AG04450 (cell line): Measurements from ENCODE around the gene CCDC66. TPM values are rescaled to one million over a fixed set of nuclear protein-coding genes. Genes with fewer than 3 reads are reported as not detected.

ENCODE experiments used
- CTCF ChIA-PET: fragments of 300-600, 350-600 bp; formaldehyde crosslinking; extraction: SDS; loops from one replicate; lab custom pipeline; 2022; ENCODE audit warnings: antibody characterized with exemption, inconsistent platforms; lab: Charles Lee
- POLR2A ChIA-PET: fragments of 350-600 bp; formaldehyde crosslinking; extraction: SDS; loops from one replicate; lab custom pipeline; 2021; ENCODE audit warnings: antibody characterized with exemption, inconsistent platforms; lab: Yijun Ruan, JAX
- DNase-seq: peaks from one replicate; pipeline ENCODE4 v3.0.0-alpha.2; 2011; ENCODE audit warnings: low read depth, low spot score
- H3K27ac ChIP-seq: one replicate; pipeline ENCODE4 v1.5.1; 2012; ENCODE audit warnings: low read depth, low read length, control low read depth
- H3K27me3 ChIP-seq: one replicate; pipeline ENCODE4 v1.6.0; 2012; ENCODE audit warnings: low read length; ENCODE audit not compliant: control insufficient read depth, insufficient read depth
- H3K4me3 ChIP-seq: 2 replicates; pipeline ENCODE4 v1.5.1; 2011; ENCODE audit warnings: mild to moderate bottlenecking, low read depth, low read length, control low read depth
- H3K9me3 ChIP-seq: 2 replicates; pipeline ENCODE4 v1.5.1; 2012; ENCODE audit warnings: low read length; ENCODE audit not compliant: control insufficient read depth, insufficient read depth
- CTCF ChIP-seq: IDR thresholded peaks from 2 replicates; pipeline ENCODE4 v1.5.1; 2011; ENCODE audit warnings: low read depth, low read length, control low read depth, inconsistent platforms
- polyA plus RNA-seq: library from polyadenylated mRNA; depleted of rRNA; stranded (reverse); fragments of >200 nt; gene quantifications from 2 replicates; pipeline ENCODE4 v1.2.3, GENCODE V29; 2011; rRNA removed

The CCDC66 gene
- polyA plus RNA-seq, 1 experiment, result 12.9 TPM

DNA sequence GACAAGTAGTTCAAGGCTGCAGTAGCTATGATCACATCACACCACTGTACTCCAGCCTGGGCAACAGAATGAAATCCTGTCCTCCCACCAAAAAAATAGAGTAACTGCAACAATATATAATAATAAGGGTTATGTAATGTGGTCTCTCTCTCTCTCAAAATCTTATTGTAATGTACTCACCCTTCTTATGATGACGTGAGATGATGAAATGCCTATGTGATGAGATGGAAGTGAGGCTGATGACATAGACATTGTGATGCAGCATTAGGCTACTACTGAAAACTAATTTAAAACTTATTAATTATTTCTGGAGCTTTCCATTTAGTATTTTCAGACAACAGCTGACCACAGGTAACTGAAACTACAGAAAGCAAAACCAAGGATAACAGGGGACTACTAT, 98.7 kb downstream of the CCDC66 start:
- no peak overlapping the region for H3K4me3 ChIP-seq
- TF ChIP-seq CTCF, result no peak
- H3K27ac ChIP-seq, result no peak overlapping the region
- H3K9me3 ChIP-seq, result no peaks in the 10 kb centered on the region
- POLR2A ChIA-PET, result interaction anchor here (0.6 kb wide), 1 partner anchor 13 kb away, joined by 5 read pairs; no protein-coding TSS in a partner anchor
- H3K27me3 ChIP-seq, result no peaks in the 10 kb centered on the region
- no peak for DNase-seq
- CTCF ChIA-PET, result no interaction called here

- Histone ChIP-seq H3K4me3 (no peak overlapping the region), H3K9me3 (no peaks in the 10 kb centered on the region), H3K27me3 (no peaks in the 10 kb centered on the region), H3K27ac (no peak overlapping the region)
- POLR2A ChIA-PET, result no interaction called here
- no peak for TF ChIP-seq CTCF
- DNase-seq, result no peak
- CTCF ChIA-PET, result no interaction called here
These were observed 107.8 kb downstream of the CCDC66 start for GRCh38 chr3:56664823-56665222.

DNA sequence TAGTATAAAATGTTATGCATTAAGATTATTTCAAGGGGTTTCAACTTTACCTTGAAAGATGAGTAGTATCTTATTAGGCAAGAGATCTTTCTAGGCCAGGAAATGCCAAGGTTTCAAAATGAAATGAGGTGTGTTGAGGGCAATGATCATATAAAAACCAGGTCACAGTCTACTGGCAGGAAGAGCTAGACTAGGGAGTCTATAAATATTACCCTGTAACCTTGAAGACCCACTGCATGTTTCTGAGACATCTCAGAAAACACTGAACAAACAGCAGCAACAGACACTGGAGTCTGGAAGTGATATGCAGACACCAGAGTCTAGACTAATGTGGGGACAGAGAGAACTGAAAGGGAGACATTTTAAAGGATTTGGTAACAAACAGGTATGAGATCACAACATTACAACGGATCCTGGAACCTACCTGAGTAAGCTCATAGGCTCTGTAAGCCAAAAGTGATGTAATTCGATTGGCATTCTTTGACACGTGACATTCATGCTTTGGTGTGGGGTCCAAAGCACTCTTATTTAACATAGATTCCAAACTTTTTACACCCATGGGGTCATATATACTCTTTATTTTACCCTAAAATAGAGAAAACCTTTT, 111.1 kb downstream of the CCDC66 start:
- CTCF ChIA-PET, result no interaction called here
- Histone ChIP-seq H3K27ac (no peak overlapping the region), H3K9me3 (no peaks in the 10 kb centered on the region), H3K27me3 (no peaks in the 10 kb centered on the region), H3K4me3 (no peak overlapping the region)
- no peak for DNase-seq
- POLR2A ChIA-PET, result no interaction called here
- no peak for TF ChIP-seq CTCF

Other genes starting within 250 kb of the CCDC66 start
- 0.06 and 0.07 TPM in 2 replicates for gene ERC2, start 88.7 kb upstream of the CCDC66 start, polyA plus RNA-seq
- 25.7 and 37.6 TPM in 2 replicates for gene TASOR, start 126.1 kb downstream of the CCDC66 start, polyA plus RNA-seq
- gene ARHGEF3, start 244.8 kb downstream of the CCDC66 start, polyA plus RNA-seq, result 4.9 and 5.6 TPM in 2 replicates